Hepatocyte (in vitro differentiated cells): ENCODE results near the gene MED17. TPM values are rescaled to one million over a fixed set of nuclear protein-coding genes. Genes with fewer than 3 reads are reported as not detected.
A peak's percentile ranks its signal among the peaks of the same experiment; 100 is the strongest.
"Not testable (repeated sequence)": the region's sequence is repeated elsewhere in the genome, so short reads cannot be mapped to it uniquely, and the experiment has no call there.

Experiments used
- DNase-seq: peaks from one replicate; pipeline ENCODE4 v3.0.0-alpha.2; 2016; ENCODE audit warnings: low spot score
- H2AFZ ChIP-seq: fragments of 200-600 bp; sonication (generic); 2 replicates; pipeline ENCODE4 v1.6.0; 2016; ENCODE audit warnings: antibody characterized with exemption, mild to moderate bottlenecking
- H3K27ac ChIP-seq: fragments of 200-600 bp; sonication (generic); 2 replicates; pipeline ENCODE4 v1.5.1; 2016; ENCODE audit warnings: mild to moderate bottlenecking
- H3K27me3 ChIP-seq: fragments of 200-600 bp; sonication (generic); 2 replicates; pipeline ENCODE4 v1.6.1; 2016
- H3K36me3 ChIP-seq: fragments of 200-600 bp; sonication (generic); replicated peaks from 2 replicates; pipeline ENCODE4 v1.5.1; 2016; ENCODE audit warnings: low read depth; ENCODE audit not compliant: insufficient read depth
- H3K4me1 ChIP-seq: fragments of 200-600 bp; sonication (generic); 2 replicates; pipeline ENCODE4 v1.5.1; 2016; ENCODE audit warnings: mild to moderate bottlenecking, moderate library complexity; ENCODE audit not compliant: insufficient read depth
- H3K4me2 ChIP-seq: fragments of 200-600 bp; sonication (generic); 2 replicates; pipeline ENCODE4 v1.6.0; 2016
- H3K4me3 ChIP-seq: fragments of 200-600 bp; sonication (generic); 2 replicates; pipeline ENCODE4 v1.5.1; 2016; ENCODE audit warnings: mild to moderate bottlenecking
- H3K79me2 ChIP-seq: fragments of 200-600 bp; sonication (generic); 2 replicates; pipeline ENCODE4 v1.6.0; 2017; ENCODE audit warnings: mild to moderate bottlenecking
- H3K9me2 ChIP-seq: fragments of 200-600 bp; sonication (generic); replicated peaks from 2 replicates; pipeline ENCODE4 v1.6.0; 2017; ENCODE audit warnings: mild to moderate bottlenecking; ENCODE audit not compliant: insufficient read depth
- H3K9me3 ChIP-seq: fragments of 200-600 bp; sonication (generic); 2 replicates; pipeline ENCODE4 v1.5.1; 2016; ENCODE audit warnings: low read depth, mild to moderate bottlenecking
- H4K20me1 ChIP-seq: fragments of 200-600 bp; sonication (generic); 2 replicates; pipeline ENCODE4 v1.6.0; 2016; ENCODE audit warnings: mild to moderate bottlenecking; ENCODE audit not compliant: insufficient read depth, poor library complexity, severe bottlenecking
- EZH2 ChIP-seq: fragments of 200-600 bp; sonication (generic); IDR thresholded peaks from 2 replicates; pipeline ENCODE4 v1.6.1; 2016; ENCODE audit warnings: antibody characterized with exemption, mild to moderate bottlenecking, borderline replicate concordance
- EZH2phosphoT487 ChIP-seq: fragments of 200-600 bp; sonication (generic); IDR thresholded peaks from one replicate; pipeline ENCODE4 v1.6.1; 2018; ENCODE audit warnings: antibody characterized with exemption, mild to moderate bottlenecking, low read depth, moderate library complexity; ENCODE audit not compliant: unreplicated experiment, severe bottlenecking
- WGBS: methylation state at CpG from one replicate; pipeline ENCODE4 v1.1.6; 2016; ENCODE audit warnings: low lambda C conversion rate; ENCODE audit errors: missing lambda C conversion rate; 5-methylcytosine and 5-hydroxymethylcytosine counted together
- polyA plus RNA-seq: library from polyadenylated mRNA; unstranded; fragments of >200 nt; fragmentation: Nextera tagmentation; extraction: Ambion mirVana; gene quantifications from 2 replicates; pipeline ENCODE4 v1.2.1, GENCODE V29; 2016
- total RNA-seq: library from RNA; depleted of rRNA; stranded (reverse); fragments of >200 nt; gene quantifications from 2 replicates; pipeline ENCODE4 v1.2.3, GENCODE V29; 2014
- TF ChIP-seq, protein P1 (sequence below): fragments of 200-600 bp; sonication (generic); IDR thresholded peaks from 2 replicates; pipeline ENCODE4 v1.5.1; 2016; ENCODE audit warnings: antibody characterized with exemption, mild to moderate bottlenecking; ENCODE audit not compliant: poor library complexity

Gene MED17
- total and polyA plus RNA-seq, 2 experiments from 2014 or later = 18.3 to 33.7 TPM

DNA sequence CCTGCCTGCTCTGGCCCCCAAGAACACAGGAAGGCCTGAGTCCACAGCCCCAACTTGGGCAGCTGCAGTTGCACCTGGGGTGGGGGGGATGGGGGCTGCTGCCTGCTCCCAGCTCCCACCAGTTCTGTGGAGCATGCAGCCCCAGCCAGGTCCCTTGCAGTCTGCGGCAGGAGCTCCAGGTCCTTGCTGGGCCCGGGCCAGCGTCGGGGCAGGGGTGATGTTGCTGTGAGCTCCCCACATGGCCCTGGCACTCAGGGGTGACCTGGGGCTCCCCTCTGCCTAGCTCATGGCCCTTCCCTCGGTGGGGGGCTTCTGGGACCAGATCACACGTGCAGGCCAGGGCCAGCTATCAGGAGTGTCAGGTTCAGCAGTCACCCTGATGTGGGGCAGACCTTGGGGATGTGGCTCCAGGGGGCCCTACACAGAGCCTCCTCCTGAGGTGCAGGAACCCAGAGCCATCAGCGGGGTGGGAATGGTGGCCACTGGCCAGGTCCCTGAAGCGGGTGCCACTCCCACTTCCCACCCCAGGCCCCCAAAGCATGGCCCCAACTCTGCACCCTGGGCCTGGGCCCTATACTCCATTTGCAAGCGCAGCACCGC, 10.4 kb upstream of the MED17 start:
- no peaks in the 10 kb centered on the region for H3K79me2 ChIP-seq
- no peaks in the 10 kb centered on the region for H3K27me3 ChIP-seq
- WGBS = 95% methylated on average over 10 of the region's 10 CpGs
- no peaks in the 10 kb centered on the region for H3K9me2 ChIP-seq
- H3K27ac ChIP-seq = no peak overlapping the region
- no peaks in the 10 kb centered on the region for H3K4me1 ChIP-seq
- H4K20me1 ChIP-seq = no peaks in the 10 kb centered on the region
- H3K4me3 ChIP-seq = no peak overlapping the region
- no peak for DNase-seq
- no peaks in the 10 kb centered on the region for H3K9me3 ChIP-seq
- H2AFZ ChIP-seq = no peak overlapping the region
- no peaks in the 10 kb centered on the region for H3K36me3 ChIP-seq
- no peak overlapping the region for H3K4me2 ChIP-seq
- TF ChIP-seq EZH2 (no peak), EZH2phosphoT487 (no peak)
- TF ChIP-seq, protein P1, sequence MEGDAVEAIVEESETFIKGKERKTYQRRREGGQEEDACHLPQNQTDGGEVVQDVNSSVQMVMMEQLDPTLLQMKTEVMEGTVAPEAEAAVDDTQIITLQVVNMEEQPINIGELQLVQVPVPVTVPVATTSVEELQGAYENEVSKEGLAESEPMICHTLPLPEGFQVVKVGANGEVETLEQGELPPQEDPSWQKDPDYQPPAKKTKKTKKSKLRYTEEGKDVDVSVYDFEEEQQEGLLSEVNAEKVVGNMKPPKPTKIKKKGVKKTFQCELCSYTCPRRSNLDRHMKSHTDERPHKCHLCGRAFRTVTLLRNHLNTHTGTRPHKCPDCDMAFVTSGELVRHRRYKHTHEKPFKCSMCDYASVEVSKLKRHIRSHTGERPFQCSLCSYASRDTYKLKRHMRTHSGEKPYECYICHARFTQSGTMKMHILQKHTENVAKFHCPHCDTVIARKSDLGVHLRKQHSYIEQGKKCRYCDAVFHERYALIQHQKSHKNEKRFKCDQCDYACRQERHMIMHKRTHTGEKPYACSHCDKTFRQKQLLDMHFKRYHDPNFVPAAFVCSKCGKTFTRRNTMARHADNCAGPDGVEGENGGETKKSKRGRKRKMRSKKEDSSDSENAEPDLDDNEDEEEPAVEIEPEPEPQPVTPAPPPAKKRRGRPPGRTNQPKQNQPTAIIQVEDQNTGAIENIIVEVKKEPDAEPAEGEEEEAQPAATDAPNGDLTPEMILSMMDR = no peak

- not testable (repeated sequence) for H3K9me2 ChIP-seq, H3K4me2 ChIP-seq, H4K20me1 ChIP-seq, H3K36me3 ChIP-seq, H3K9me3 ChIP-seq, H3K79me2 ChIP-seq, H3K4me1 ChIP-seq, H3K27ac ChIP-seq, H2AFZ ChIP-seq, H3K4me3 ChIP-seq, DNase-seq, H3K27me3 ChIP-seq
- 98% methylated on average over 3 of the region's 3 CpGs for WGBS
These were observed 9.5 kb upstream of the MED17 start for GRCh38 chr11:93774560-93774959.

DNA sequence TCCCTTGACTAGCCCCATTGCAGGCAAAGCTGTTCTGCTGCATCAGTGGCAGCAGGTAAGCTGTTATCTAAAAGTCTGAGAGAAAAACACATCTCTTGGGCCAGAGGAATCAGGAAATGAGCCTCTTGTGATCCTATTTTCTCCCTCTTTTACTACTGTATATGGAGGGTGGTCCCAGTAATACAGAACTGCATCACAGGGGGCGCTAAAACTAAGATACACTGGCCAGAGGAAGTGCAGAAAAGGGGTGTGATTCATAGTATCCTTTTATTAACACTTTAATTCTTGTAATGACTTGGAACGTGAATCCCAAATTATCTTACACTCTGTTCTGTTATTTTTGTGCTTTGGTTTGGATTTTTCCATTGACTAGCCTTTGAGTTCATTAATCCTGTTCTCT, 8.8 kb upstream of the MED17 start:
- Histone ChIP-seq H3K4me3 (no peak overlapping the region), H3K79me2 (no peaks in the 10 kb centered on the region), H3K9me2 (no peaks in the 10 kb centered on the region), H3K4me2 (no peak overlapping the region), H3K4me1 (no peaks in the 10 kb centered on the region), H3K9me3 (no peaks in the 10 kb centered on the region), H3K27ac (no peak overlapping the region), H4K20me1 (no peaks in the 10 kb centered on the region), H3K27me3 (no peaks in the 10 kb centered on the region), H3K36me3 (no peaks in the 10 kb centered on the region), H2AFZ (no peak overlapping the region)
- TF ChIP-seq EZH2phosphoT487 = no peak
- TF ChIP-seq, protein P1 = no peak
- no peak for TF ChIP-seq EZH2
- no peak for DNase-seq
- WGBS = 52% methylated on average over 2 of the region's 2 CpGs

DNA sequence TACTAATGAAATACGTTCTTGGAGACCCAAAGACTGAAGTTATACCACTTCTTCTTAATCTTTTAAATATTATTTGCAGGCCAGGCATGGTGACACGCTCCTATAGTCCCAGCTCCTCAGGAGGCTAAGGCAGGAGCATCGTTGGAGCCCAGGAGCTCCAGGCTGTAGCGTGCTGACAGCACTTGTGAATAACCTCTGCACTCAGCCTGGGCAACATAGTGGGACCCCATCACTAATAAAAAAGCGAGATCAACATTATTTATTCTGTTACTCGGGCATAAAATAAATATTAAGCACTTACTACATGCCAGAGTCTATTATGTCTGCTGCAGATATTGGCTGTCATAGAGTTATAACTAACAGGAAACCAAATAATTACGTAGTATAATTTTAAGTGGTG, 720 bp upstream of the MED17 start:
- peak overlapping the region; percentile 80 for H3K4me2 ChIP-seq
- H3K27me3 ChIP-seq = no peaks in the 10 kb centered on the region
- DNase-seq = no peak
- H3K36me3 ChIP-seq = no peaks in the 10 kb centered on the region
- peaks cover 43% of the 10 kb centered on the region for H3K79me2 ChIP-seq
- WGBS = 55% methylated on average over 7 of the region's 7 CpGs
- no peaks in the 10 kb centered on the region for H3K9me3 ChIP-seq
- no peaks in the 10 kb centered on the region for H3K9me2 ChIP-seq
- peak overlapping the region; percentile 71 for H2AFZ ChIP-seq
- H3K4me1 ChIP-seq = peaks cover 24% of the 10 kb centered on the region
- peak overlapping the region; percentile 24 for H3K27ac ChIP-seq
- no peak for TF ChIP-seq EZH2
- TF ChIP-seq, protein P1 = no peak
- TF ChIP-seq EZH2phosphoT487 = no peak
- peaks cover 36% of the 10 kb centered on the region for H4K20me1 ChIP-seq
- H3K4me3 ChIP-seq = peak overlapping the region; percentile 54
